K562 (cell line): ENCODE data around the gene ADGRF1. TPM values are rescaled to one million over a fixed set of nuclear protein-coding genes. Genes with fewer than 3 reads are reported as not detected.

Experiments used
- ATAC-seq: fragments of 200-7000 bp; cut with Tn5 transposase; 3 replicates; pipeline ENCODE4 v1.9.1; 2020; ENCODE audit warnings: moderate library complexity
- BruUV-seq: library from RNA; stranded (reverse); fragments of 400-500 nt; replicated peaks from 2 replicates; lab custom pipeline; 2021; lab: Mats Ljungman, UMichigan
- CTCF ChIA-PET: fragments of 300-600 bp; formaldehyde crosslinking; extraction: SDS; loops from one replicate; lab custom pipeline; 2021; ENCODE audit warnings: low intra/inter-chr PET ratio; lab: Yijun Ruan, JAX
- POLR2A ChIA-PET: fragments of 300-600, 350-650 bp; sonication (Branson Sonifier 250); formaldehyde crosslinking; extraction: SDS; loops from one replicate; lab custom pipeline; 2021; ENCODE audit warnings: antibody characterized with exemption, inconsistent platforms; lab: Yijun Ruan, JAX
- DNase-seq, 4 experiments: peaks; one replicate each; pipeline versions ENCODE4 v3.0.0 to v3.0.0-alpha.2; 2011 to 2018; ENCODE audit warnings: low spot score in 3 of 4, mixed read lengths in 3 of 4; ENCODE audit errors: extremely low read depth in 1 of 4
- FAIRE-seq: peaks from 2 replicates; lab custom pipeline; 2011; peaks lifted over from hg19 to GRCh38; lab: Jason Lieb, UNC
- H2AFZ ChIP-seq: 2 replicates; pipeline ENCODE4 v1.6.0; 2011; ENCODE audit warnings: low read depth, low read length, control low read depth, inconsistent platforms
- H3K27ac ChIP-seq: fragments of 200-600 bp; 3 replicates; pipeline ENCODE4 v1.8.0; 2011; ENCODE audit warnings: low read depth, mild to moderate bottlenecking, control low read depth, inconsistent platforms, low read length, moderate library complexity, mixed read lengths; ENCODE audit errors: extremely low read depth
- H3K27me3 ChIP-seq, 2 experiments: fragments of 300-600 bp in 1 of 2; 2 replicates in 1 of 2; 3 replicates in 1 of 2; pipeline versions ENCODE4 v1.6.0 to v1.8.0; 2011; ENCODE audit warnings: inconsistent platforms in 2 of 2, low read length in 2 of 2, mild to moderate bottlenecking in 1 of 2, mixed read lengths in 1 of 2, moderate library complexity in 1 of 2; ENCODE audit not compliant: control insufficient read depth in 2 of 2, insufficient read depth in 2 of 2
- H3K36me3 ChIP-seq: fragments of 300-600 bp; 3 replicates; pipeline ENCODE4 v1.8.0; 2011; ENCODE audit warnings: mild to moderate bottlenecking, low read length, inconsistent platforms; ENCODE audit not compliant: control insufficient read depth, insufficient read depth
- H3K4me1 ChIP-seq, 2 experiments: fragments of 200-600 bp in 1 of 2; replicated peaks in 1 of 2; 2 replicates in 1 of 2; 3 replicates in 1 of 2; pipeline versions ENCODE4 v1.5.1 to v1.8.0; 2011; ENCODE audit warnings: inconsistent platforms in 2 of 2, low read length in 2 of 2, mild to moderate bottlenecking in 1 of 2, mixed read lengths in 1 of 2, moderate library complexity in 1 of 2; ENCODE audit not compliant: control insufficient read depth in 2 of 2, insufficient read depth in 2 of 2
- H3K4me2 ChIP-seq: 2 replicates; pipeline ENCODE4 v1.6.1; 2011; ENCODE audit warnings: low read length, control low read depth, inconsistent platforms, mixed read lengths; ENCODE audit not compliant: insufficient read depth
- H3K4me3 ChIP-seq: fragments of 200-600 bp; sonication (generic), shearing (Covaris generic); 2 replicates; pipeline ENCODE4 v1.5.1; 2016; ENCODE audit warnings: control low read depth, inconsistent platforms
- H3K79me2 ChIP-seq: fragments of 200-600 bp; 3 replicates; pipeline ENCODE4 v1.8.0; 2011; ENCODE audit warnings: low read length, inconsistent platforms; ENCODE audit not compliant: control insufficient read depth, insufficient read depth
- H3K9ac ChIP-seq, 2 experiments: 2 replicates each; pipeline versions ENCODE4 v1.6.0 to v1.6.1; 2011; ENCODE audit warnings: low read depth in 2 of 2, low read length in 2 of 2, control low read depth in 1 of 2, inconsistent platforms in 1 of 2, mild to moderate bottlenecking in 1 of 2, mixed read lengths in 1 of 2; ENCODE audit not compliant: insufficient read depth in 1 of 2
- H3K9me1 ChIP-seq: one replicate; pipeline ENCODE4 v1.6.0; 2011; ENCODE audit warnings: inconsistent platforms, mild to moderate bottlenecking, low read length, moderate library complexity; ENCODE audit not compliant: control insufficient read depth, insufficient read depth
- H3K9me3 ChIP-seq: replicated peaks from 2 replicates; pipeline ENCODE4 v1.5.1; 2011; ENCODE audit warnings: low read depth, low read length, inconsistent platforms; ENCODE audit not compliant: control insufficient read depth, insufficient read depth
- H4K20me1 ChIP-seq: replicated peaks from 2 replicates; pipeline ENCODE4 v1.6.1; 2011; ENCODE audit warnings: low read length, inconsistent platforms, mixed read lengths; ENCODE audit not compliant: control insufficient read depth, insufficient read depth
- KDM4B ChIP-seq, 2 experiments: fragments of 450-650 bp in 1 of 2; sonication (generic) in 1 of 2; IDR thresholded peaks; 2 replicates each; pipeline ENCODE4 v1.6.1; 2016 to 2017; ENCODE audit warnings: borderline replicate concordance in 2 of 2, antibody characterized with exemption in 1 of 2, low read depth in 1 of 2, mild to moderate bottlenecking in 1 of 2
- MYC ChIP-seq, 2 experiments: fragments of 250-450 bp in 1 of 2; sonication (Bioruptor Pico) in 1 of 2; IDR thresholded peaks; 2 replicates each; pipeline versions ENCODE4 v1.5.1 to v1.6.1; 2012 to 2021; ENCODE audit warnings: low read depth in 2 of 2, borderline replicate concordance in 1 of 2, improper control_type of control experiment in 1 of 2, low read length in 1 of 2, mild to moderate bottlenecking in 1 of 2, moderate library complexity in 1 of 2
- TEAD4 ChIP-seq, 2 experiments: sonication (generic) in 1 of 2; formaldehyde crosslinking in 1 of 2; IDR thresholded peaks; 2 replicates each; pipeline versions ENCODE4 v1.6.1 to v1.8.0; 2012 to 2022; ENCODE audit warnings: borderline replicate concordance in 1 of 2, inconsistent platforms in 1 of 2, low read length in 1 of 2, mild to moderate bottlenecking in 1 of 2, missing genetic modification reagents in 1 of 2
- WHSC1 ChIP-seq: IDR thresholded peaks from one replicate; pipeline ENCODE4 v1.6.1; 2012; ENCODE audit warnings: low read length, control low read depth, inconsistent platforms
- WGBS: fragments of 100-300 bp; shearing (Covaris generic); methylation state at CpG from one replicate; pipeline ENCODE4 v1.1.6; 2016; ENCODE audit warnings: low coverage, mixed read lengths; ENCODE audit not compliant: insufficient coverage; ENCODE audit errors: missing lambda C conversion rate; 5-methylcytosine and 5-hydroxymethylcytosine counted together
- in situ Hi-C: fragments of 300-500 bp; cut with MboI; formaldehyde crosslinking; loops from 4 replicates; pipeline ENCODE4 v1.15.0; 2018; ENCODE audit warnings: inconsistent platforms, mixed read lengths
- intact Hi-C: fragments of 100-400 bp; cut with micrococcal nuclease; formaldehyde crosslinking; loops from 2 replicates; pipeline ENCODE4 v1.14.2; 2022
- polyA plus RNA-seq, 8 experiments: library from polyadenylated mRNA; depleted of rRNA in 4 of 8; stranded (reverse) in 5 of 8; unstranded in 3 of 8; fragments of >200 nt; fragmentation: Nextera tagmentation in 2 of 8; fragmentation: Illumina TruSeq in 1 of 8; extraction: Ambion mirVana in 2 of 8; extraction: Trizol in 1 of 8; gene quantifications; 2 replicates each; pipeline versions ENCODE4 v1.2.1 to v1.2.3, GENCODE V29; 2011 to 2014; ENCODE audit warnings: inconsistent platforms in 1 of 8, missing spikeins in 1 of 8
- total RNA-seq, 7 experiments: library from RNA; depleted of rRNA in 6 of 7; stranded (reverse); fragments of >200 nt in 6 of 7; fragmentation: Illumina TruSeq in 2 of 7; extraction: Trizol in 2 of 7; gene quantifications; 2 replicates each; pipeline versions ENCODE4 v1.2.1 to v1.2.3, GENCODE V29; 2011 to 2021; ENCODE audit warnings: low replicate concordance in 1 of 7

ADGRF1 gene
- total and polyA plus RNA-seq, 9 of the 15 experiments (the other 6 are each of a cell fraction or from before 2014, with no cell fraction given), result not detected

GRCh38 chr6:47059216-47059885 is 17.2 kb upstream of the ADGRF1 start:
- no peak for FAIRE-seq
- Histone ChIP-seq H3K9me1 (no peaks in the 10 kb centered on the region), H3K4me3 (no peak overlapping the region), H3K36me3 (no peaks in the 10 kb centered on the region)
- no peak for DNase-seq
- no peak for TF ChIP-seq KDM4B (IDR thresholded peaks at IDR 0.05; ENCODE audit: borderline replicate concordance in 2 of 2, low read depth in 1 of 2)
- no peak for TF ChIP-seq TEAD4 (IDR thresholded peaks at IDR 0.05; ENCODE audit: low read length)
- TF ChIP-seq TEAD4 (CRISPR knock-in tag; IDR thresholded peaks at IDR 0.05; ENCODE audit: borderline replicate concordance), result no peak
- TF ChIP-seq MYC (IDR thresholded peaks at IDR 0.05; ENCODE audit: low read depth, low read length), result no peak
- TF ChIP-seq MYC (CRISPR knock-in tag; IDR thresholded peaks at IDR 0.05; ENCODE audit: borderline replicate concordance, low read depth), result no peak
- TF ChIP-seq WHSC1, result no peak
- TF ChIP-seq, all 486 proteins: peak for 0
- H3K27me3 ChIP-seq, result peaks cover 3 to 15% of the 10 kb centered on the region in 2 experiments; a peak in 3 of 5 replicates
- BruUV-seq, result no TSS peak
- WGBS, result 0% methylated on average over 5 of the region's 5 CpGs
- no peak overlapping the region for H3K4me2 ChIP-seq
- POLR2A ChIA-PET, result no interaction called here
- no peak for ATAC-seq
- H3K4me1 ChIP-seq, result no peaks in the 10 kb centered on the region
- intact Hi-C loops, result no loop called here
- no peak overlapping the region for H2AFZ ChIP-seq
- in situ Hi-C loops, result no loop called here
- no peaks in the 10 kb centered on the region for H3K9me3 ChIP-seq
- CTCF ChIA-PET, result no interaction called here
- no peak overlapping the region for H3K27ac ChIP-seq
- no peaks in the 10 kb centered on the region for H3K79me2 ChIP-seq
- no peak overlapping the region for H3K9ac ChIP-seq
- no peaks in the 10 kb centered on the region for H4K20me1 ChIP-seq
